ENCODE data around the gene IRF2BPL. TPM values are rescaled to one million over a fixed set of nuclear protein-coding genes. Genes with fewer than 3 reads are reported as not detected.

The IRF2BPL gene
- total and polyA plus RNA-seq, 2 of the 8 experiments (the other 6 are each of a cell fraction or from before 2014, with no cell fraction given): 18.8 to 57.0 TPM

- TF ChIP-seq SIN3A (conservative IDR thresholded peaks at IDR 0.05 in 1 of 2, IDR thresholded peaks at IDR 0.05 in 1 of 2; ENCODE audit: low read depth in 1 of 2, low read length in 2 of 2): 0 out of 4 replicates have a peak, but pooled peaks of 1 of the 2 experiments have one; percentile 32
- no peak for TF ChIP-seq HDAC6 (IDR thresholded peaks at IDR 0.05; ENCODE audit: low read depth, low read length)
- TF ChIP-seq MAFK (IDR thresholded peaks at IDR 0.05; ENCODE audit: low read depth, low read length): 0 out of 2 replicates have a peak, but pooled peaks have one; percentile 1
- no peak for TF ChIP-seq BACH1 (IDR thresholded peaks at IDR 0.05; ENCODE audit: low read length)
- TF ChIP-seq YY1 (IDR thresholded peaks at IDR 0.05; ENCODE audit: low read depth, low read length): no peak
- TF ChIP-seq, protein P1, sequence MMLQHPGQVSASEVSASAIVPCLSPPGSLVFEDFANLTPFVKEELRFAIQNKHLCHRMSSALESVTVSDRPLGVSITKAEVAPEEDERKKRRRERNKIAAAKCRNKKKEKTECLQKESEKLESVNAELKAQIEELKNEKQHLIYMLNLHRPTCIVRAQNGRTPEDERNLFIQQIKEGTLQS (IDR thresholded peaks at IDR 0.05; ENCODE audit: insufficient read depth, low read depth, low read length): no peak
- no peak for TF ChIP-seq SIRT6 (IDR thresholded peaks at IDR 0.05; ENCODE audit: low read length)
- no peak for TF ChIP-seq PHF8 (conservative IDR thresholded peaks at IDR 0.05; ENCODE audit: low read depth, low read length)
- no peak for TF ChIP-seq ATF2 (IDR thresholded peaks at IDR 0.05; ENCODE audit: low read length)
- peak; percentile 27 for TF ChIP-seq EZH2 (IDR thresholded peaks at IDR 0.05; ENCODE audit: low read depth, low read length, severe bottlenecking)
These were observed 2.8 kb downstream of the IRF2BPL start (continued) for GRCh38 chr14:77025744-77026165.
